Uterus (tissue), 2 donors: Measurements from ENCODE around the gene SLC35F1.

Experiments
- POLR2A ChIP-seq, 2 donors: fragments of 450-650 bp; IDR thresholded peaks; one replicate each; pipeline ENCODE4 v1.6.1; 2016; ENCODE audit warnings: antibody characterized with exemption in 2 of 2, mild to moderate bottlenecking in 1 of 2, moderate library complexity in 1 of 2
- TF ChIP-seq, protein P1 (sequence below), 4 experiments: fragments of 200-600 bp in 2 of 4; fragments of 450-650 bp in 2 of 4; sonication (generic) in 2 of 4; IDR thresholded peaks; one replicate each; pipeline ENCODE4 v1.5.1; 2016 to 2019; ENCODE audit warnings: antibody characterized with exemption in 4 of 4, mild to moderate bottlenecking in 2 of 4, moderate library complexity in 1 of 4

DNA sequence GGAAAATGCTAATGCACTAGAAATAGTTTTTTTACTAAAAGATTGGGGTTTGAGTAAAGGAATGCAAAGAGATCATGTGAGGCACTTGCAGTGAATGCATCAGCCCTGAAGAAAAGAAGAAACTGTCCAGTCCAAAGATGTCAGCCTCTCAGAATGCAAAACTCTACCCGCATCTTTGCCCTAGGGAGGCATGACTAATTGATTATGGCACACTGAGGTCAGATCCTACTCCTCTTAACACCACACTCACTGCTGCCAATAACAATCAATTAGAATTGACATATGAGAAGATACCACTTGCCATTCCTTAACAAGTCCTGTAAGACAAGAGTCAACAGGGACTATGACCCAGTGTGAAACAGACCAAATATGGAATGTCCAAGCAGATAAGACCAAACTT is 378.7 kb downstream of the SLC35F1 start:
- TF ChIP-seq, protein P1, sequence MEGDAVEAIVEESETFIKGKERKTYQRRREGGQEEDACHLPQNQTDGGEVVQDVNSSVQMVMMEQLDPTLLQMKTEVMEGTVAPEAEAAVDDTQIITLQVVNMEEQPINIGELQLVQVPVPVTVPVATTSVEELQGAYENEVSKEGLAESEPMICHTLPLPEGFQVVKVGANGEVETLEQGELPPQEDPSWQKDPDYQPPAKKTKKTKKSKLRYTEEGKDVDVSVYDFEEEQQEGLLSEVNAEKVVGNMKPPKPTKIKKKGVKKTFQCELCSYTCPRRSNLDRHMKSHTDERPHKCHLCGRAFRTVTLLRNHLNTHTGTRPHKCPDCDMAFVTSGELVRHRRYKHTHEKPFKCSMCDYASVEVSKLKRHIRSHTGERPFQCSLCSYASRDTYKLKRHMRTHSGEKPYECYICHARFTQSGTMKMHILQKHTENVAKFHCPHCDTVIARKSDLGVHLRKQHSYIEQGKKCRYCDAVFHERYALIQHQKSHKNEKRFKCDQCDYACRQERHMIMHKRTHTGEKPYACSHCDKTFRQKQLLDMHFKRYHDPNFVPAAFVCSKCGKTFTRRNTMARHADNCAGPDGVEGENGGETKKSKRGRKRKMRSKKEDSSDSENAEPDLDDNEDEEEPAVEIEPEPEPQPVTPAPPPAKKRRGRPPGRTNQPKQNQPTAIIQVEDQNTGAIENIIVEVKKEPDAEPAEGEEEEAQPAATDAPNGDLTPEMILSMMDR (IDR thresholded peaks at IDR 0.05) = no peak
- no peak for TF ChIP-seq POLR2A (IDR thresholded peaks at IDR 0.05)
